ENCODE data around the gene ATP6V0C.
A peak's percentile ranks its signal among the peaks of the same experiment; 100 is the strongest.

Gene ATP6V0C

DNA sequence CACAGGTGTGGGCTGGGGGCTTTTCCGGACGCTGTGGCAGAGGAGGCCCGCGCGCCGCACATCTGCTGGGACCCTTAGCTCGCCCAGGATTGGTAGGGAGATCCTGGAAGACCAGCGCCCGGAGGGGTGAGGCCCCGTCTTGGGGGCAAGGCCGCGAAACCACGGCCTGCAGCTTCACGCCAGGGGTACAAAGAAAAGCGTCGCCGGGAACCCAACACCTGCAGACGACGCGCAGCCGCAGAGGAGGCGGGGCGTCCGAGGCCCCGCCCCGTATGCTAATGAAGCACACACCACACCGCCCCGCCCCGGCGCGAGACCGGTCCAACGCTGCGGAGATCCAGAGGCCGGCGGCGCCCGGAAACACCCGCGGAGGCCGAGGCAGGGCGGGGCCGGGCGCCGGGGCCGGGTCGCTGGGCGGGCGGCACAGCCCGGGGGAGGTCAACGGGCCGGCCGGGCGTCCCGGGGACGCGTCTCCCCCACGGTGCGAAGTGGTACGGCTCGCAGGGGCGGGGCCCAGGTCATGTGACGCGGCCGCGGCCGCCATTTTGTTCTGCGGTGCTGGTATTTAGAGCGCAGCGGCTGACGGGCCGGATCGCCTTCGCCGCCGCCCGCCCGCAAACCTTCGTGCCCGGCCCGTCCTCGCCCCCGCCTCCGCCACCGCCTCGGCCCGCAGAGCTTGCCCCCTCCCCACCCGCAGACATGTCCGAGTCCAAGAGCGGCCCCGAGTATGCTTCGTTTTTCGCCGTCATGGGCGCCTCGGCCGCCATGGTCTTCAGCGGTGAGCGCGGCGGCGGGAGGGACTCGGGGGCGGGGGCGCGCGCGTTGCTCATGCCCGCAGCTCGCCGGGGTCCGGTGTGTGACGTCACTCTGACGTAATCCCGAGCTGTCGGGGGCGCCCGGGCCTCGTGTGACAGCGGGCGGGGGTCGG, at the start of gene ATP6V0C:
ATP6V0C (plus strand) TSS at position 548 of the 928 bp plus-strand sequence; CDS start at position 700, 152 bp downstream.
- peak; percentile 83 for DNase-seq (ENCODE audit: low read depth)

DNA sequence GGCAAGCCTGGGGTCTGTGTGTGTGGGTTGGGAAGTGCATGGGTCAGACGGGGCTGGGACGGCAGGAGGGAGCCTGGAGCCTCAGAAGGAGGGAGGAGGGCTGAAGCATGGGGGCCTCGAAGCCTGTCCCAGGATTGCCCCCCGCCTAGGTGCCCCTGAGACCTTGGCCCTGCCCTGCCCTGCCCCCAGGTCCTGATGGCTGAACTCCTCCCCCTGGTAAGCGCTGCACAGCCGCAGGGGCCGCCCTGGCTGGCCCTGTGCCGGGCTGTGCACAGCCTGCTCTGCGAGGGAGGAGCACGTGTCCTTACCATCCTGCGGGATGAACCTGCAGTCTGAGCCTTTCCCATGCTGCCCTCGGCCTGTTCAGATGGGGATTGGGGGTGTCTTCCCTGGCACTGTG, 49.4 kb upstream of the ATP6V0C start:
- no peak for DNase-seq (ENCODE audit: low read depth)

DNA sequence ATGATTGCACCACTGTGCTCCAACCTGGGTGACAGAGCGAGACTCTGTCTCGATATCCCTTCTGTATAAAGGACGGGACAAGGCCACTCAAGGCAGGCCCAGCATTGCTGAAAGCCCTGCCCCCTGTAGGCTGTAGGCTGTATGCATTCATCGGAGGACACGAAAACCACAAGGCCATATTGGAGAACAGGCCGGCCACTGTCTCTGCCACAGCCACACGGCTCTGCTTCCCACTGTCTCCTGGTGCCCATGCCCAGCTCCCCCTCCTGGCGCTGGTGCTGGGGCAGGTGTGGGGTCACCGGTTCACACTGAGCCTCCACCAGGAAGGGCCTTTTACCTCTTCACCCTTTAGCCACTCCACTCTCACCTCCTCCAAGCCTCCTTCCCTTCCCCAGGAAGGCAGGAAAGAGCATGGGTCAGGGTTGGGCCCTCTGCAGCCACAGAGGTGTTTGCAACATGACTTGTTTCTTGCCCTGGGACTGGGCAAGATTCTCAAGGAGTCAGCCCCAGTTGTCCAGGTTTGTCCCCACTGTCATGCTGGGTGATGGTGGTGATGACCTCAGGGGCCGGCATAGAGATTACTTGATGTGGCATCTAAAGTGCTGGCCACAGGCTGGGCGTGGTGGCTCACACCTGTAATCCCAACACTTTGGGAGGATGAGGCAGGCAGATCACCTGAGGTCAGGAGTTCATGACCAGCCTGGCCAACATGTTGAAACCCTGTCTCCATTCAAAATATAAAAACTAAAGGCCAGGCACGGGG, 47.9 kb upstream of the ATP6V0C start:
- DNase-seq (ENCODE audit: low read depth), result no peak

DNA sequence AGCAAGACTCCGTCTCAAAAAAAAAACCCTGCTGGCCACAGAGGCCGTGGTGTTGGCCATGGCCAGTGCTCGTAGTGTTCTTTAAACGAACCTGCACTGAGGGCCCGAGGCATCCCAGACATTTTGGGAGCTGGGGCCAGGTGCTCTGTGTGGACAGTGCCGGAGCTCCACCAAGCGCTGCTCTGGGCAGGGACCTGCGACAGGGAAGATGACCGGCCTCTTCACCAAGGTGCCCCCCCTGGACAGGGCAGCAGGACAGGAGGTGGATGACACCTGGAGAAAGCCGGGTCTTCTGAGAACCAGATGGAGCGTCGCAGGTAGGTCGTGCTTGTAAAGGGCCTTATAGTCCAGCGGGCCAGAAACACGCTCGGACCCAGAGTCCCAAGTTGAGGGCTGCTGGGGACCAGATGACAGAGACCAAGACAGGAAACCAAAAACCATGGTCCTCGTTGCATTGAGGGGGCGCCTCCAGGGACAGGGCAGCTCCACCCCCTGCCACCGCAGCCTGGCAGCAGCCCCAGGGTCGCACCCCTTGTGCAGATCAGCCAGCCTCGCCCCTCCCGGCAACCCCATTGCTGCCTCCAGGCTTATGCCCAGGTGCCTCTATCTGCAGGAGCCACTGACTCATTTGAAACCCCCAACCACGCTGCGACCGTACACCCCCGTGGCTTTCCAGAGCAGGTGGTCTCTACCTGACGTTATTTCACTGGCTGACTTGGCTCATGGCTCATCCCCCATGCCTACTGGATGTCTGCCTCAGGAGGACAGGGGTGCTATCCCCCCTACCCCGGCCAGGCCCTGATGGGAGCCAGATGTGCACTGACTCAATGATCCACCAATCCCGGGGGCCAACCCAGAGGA, 46.9 kb upstream of the ATP6V0C start:
- no peak for DNase-seq (ENCODE audit: low read depth)

DNA sequence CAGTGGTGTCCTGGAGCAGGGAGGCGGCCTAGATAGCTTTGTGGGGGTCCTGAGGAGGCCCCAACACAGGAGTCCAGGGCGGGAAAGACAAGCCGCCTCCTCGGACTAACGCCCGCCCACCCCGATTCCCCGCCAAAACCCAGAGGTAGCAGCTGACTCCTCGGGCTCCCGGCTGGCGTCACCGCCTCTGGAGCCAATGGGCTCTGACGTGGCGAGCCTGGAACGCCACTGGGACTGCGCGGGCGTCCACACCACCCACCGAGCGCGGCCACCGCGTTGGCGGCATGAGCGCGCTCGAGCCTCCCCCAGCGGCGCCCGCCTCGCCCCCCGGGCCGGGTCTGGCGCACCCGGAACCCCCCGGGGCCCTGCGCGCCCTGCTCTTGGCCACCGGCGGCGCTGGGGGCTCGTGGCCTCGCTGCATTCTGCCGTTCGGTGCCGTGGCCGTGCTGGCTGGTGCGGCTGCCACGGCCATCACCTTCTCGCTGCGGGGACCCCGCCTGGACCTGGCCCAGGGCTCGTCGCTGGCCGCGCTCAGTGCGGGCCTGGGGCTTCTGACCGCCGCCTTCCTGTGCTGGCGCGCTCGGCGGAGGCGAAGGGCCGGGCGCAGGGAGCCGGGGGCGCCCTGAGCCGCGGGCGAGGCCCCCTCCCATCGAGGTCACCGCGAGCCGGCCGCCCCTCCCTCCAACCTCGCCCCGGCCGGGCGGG, 46.1 kb upstream of the ATP6V0C start:
- no peak for DNase-seq (ENCODE audit: low read depth)

DNA sequence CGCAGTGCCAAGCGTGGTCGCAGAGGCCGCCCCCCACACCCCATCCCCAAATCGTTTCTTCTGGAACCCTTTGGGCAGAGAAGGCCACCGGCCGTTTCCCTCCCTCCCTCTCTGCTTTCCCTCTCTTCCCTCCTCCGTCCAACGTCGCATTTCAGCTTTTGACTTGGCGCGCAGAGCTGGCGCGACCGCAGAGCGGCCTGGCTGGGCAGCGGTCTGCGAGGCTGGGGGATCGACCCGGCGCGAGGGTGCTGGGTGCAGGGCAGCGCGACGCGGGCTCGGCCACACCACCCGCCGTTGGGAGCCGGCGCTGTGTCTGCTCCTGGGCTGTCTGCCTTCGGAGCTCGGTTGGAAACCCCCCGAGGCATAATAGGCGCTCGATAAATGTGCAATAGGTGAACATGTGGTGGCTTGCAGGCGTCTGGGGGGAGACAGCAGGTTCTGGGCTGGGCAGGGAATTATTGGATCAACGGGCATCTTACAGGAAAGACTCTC, 45.5 kb upstream of the ATP6V0C start:
- no peak for DNase-seq (ENCODE audit: low read depth)

DNA sequence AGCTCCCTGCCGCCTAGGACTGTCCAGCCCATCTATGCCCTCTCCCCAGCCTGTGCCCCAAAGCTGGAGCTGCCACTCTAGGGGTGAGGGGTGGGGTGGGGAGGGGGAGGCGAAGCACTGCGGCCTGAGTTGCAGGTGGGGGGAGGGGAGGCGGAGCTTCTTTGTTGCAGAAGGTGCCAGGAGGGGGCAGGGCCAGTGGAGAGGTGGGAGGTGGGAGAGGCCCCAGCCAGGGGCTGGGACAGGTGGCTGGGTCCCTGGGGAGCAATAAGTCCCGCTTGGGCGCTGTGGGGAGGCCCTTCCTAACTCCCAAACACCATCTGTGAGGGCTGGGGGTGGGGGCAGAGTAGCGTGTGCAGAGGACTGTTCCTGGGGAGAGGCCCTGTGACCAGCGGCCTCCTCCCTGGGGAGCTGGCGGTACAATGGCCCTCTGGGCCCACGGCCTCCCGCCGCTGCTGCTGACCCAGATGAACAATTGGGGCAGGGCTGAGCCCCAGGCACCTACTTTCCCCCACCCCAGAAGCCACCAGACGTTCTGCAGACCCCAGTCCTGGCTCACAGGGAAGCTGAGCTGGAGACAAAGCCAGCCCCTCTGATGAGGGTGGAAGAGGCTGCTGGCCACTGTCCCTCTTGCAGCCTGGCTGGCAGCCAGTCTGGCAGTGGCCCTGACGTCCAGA, 44.9 kb upstream of the ATP6V0C start:
- no peak for DNase-seq (ENCODE audit: low read depth)

DNA sequence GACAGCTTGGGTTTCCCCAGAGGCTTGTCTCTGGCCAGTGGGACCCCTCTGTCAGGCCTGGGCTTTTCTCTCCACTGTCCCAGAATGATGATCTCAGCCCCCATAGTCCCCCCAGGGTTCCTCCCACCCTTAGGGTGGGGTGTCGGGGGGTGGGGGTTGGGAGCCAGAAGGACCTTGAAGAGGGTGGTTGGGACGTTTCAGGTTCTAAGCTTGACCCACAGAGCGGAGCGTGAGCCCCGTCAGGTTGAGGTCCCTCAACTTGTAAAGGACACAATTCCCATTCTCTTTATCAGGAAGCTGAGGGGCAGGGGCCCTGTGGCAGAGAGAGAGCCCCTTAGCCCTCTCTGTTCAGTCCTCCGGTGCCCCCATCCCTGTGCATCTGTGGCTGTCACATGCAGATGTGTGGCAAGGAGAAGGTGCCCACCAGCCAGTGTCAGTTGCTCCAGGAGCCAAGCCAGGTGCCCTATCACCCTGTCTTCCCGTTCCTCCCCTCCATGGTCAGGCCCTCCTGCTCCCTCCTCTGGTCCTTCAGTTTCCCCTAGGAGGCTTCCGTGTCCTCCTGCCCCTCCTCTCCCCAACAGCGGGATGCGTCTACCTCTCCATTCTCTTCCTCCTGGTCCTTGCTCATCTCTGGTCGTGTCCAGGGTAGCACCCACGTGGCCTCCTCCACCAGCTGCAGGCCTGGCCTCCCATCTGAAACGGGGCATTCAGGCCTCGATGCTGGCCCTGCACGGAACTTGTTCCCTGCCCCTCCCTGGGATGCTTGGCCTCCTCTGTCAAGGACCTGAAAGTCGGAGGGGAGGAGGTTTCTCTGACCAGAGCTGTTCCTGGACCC, 44.1 kb upstream of the ATP6V0C start:
- no peak for DNase-seq (ENCODE audit: low read depth)

DNA sequence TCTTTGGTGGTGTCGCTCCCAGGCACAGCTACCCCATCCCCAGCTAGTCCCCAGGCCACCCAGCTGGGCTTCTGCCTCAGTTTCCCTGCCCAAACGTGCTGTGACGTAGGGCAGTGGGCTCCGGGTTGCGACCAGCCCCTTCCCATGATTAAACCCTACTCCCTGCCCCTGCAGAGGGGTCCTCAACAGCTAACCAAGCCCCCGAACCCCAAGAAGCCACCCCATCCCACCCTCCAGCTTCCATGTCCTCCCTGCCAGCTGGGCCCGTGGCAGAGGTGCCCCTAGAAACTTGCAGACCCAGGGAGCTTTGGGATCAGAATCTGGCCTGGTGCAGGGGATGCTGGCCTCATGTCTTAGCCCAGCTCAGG, 43.5 kb upstream of the ATP6V0C start:
- DNase-seq (ENCODE audit: low read depth), result no peak

DNA sequence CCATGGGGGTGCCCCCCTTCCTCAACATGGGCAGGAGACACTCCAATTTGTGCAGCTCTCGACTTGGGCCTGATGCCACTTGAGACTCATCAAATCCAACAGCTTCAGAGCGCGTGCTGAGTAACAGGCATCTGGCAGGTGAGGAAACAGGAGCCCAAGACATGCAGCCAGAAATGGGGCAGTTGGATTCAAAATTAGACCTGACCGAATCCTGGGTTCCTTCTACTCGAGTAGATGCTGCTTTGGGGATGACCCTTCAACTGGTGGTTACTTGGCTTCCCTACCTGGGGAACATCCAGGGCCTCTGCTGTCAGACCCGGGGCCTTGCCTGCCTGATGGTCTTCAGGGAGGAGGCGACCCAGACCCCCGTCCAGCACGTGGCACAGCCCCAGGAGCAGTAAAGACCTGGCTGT, 43.1 kb upstream of the ATP6V0C start:
- DNase-seq (ENCODE audit: low read depth), result no peak

DNA sequence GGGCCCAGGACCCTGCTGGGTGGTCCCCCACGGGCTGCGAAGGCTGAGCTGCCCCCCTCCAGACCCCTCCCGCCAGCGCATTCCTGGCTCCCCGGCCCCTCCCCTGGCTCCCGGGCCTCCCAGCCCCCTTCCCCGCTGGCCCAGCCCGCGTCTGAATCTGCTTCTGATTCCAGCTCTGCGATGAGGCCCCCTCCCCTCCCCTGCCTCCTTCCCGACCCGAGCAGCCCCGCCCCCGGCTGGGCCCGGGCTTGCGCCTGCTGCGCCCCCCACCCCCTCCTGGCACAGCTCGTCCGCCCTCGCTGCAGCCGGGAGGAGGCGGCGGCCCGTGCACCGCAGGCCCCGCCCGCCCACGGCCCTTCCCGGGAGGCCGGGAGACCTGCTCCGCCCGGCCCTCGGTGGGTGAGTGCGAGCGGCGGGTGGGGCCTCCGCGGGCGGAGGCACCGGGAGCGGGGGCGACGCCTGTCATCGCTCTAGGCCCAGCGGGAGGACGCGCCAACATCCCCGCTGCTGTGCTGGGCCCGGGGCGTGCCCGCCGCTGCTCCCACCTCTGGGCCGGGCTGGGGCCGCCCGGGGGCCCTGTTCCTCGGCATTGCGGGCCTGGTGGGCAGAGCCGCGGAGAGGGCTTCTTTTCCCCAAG, 42.6 kb upstream of the ATP6V0C start, which contains the start of gene NTN3:
NTN3 (plus strand) TSS at position 282 of the 637 bp plus-strand sequence. CDS start 405 bp downstream, outside the sequence.
- DNase-seq (ENCODE audit: low read depth), result no peak

DNA sequence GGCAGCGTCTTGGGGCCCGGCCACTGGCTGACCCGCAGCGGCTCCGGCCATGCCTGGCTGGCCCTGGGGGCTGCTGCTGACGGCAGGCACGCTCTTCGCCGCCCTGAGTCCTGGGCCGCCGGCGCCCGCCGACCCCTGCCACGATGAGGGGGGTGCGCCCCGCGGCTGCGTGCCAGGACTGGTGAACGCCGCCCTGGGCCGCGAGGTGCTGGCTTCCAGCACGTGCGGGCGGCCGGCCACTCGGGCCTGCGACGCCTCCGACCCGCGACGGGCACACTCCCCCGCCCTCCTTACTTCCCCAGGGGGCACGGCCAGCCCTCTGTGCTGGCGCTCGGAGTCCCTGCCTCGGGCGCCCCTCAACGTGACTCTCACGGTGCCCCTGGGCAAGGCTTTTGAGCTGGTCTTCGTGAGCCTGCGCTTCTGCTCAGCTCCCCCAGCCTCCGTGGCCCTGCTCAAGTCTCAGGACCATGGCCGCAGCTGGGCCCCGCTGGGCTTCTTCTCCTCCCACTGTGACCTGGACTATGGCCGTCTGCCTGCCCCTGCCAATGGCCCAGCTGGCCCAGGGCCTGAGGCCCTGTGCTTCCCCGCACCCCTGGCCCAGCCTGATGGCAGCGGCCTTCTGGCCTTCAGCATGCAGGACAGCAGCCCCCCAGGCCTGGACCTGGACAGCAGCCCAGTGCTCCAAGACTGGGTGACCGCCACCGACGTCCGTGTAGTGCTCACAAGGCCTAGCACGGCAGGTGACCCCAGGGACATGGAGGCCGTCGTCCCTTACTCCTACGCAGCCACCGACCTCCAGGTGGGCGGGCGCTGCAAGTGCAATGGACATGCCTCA, 41.9 kb upstream of the ATP6V0C start:
- no peak for DNase-seq (ENCODE audit: low read depth)

DNA sequence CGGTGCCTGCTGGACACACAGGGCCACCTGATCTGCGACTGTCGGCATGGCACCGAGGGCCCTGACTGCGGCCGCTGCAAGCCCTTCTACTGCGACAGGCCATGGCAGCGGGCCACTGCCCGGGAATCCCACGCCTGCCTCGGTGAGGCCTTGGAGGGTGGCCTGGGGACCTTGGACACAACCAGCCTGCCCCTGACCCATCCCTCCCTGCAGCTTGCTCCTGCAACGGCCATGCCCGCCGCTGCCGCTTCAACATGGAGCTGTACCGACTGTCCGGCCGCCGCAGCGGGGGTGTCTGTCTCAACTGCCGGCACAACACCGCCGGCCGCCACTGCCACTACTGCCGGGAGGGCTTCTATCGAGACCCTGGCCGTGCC, 41.3 kb upstream of the ATP6V0C start:
- DNase-seq (ENCODE audit: low read depth), result no peak

DNA sequence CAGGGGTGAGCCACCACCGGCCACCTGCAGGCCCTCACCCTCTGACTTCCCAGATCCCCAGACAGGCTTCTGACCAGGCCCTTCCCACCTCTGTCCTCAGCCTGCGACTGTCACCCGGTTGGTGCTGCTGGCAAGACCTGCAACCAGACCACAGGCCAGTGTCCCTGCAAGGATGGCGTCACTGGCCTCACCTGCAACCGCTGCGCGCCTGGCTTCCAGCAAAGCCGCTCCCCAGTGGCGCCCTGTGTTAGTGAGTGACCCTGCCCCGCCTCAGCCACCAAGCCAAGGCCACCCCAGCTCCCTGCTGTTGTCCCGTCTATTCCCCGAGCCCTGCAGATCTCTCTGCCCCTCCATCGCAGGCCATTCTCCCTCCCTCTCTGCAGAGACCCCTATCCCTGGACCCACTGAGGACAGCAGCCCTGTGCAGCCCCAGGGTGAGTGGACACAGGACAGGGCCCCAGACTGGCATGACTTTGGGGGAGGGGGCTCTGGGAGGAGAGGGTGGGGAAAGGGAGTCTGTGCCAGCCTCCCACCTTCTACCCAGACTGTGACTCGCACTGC, 40.8 kb upstream of the ATP6V0C start:
- no peak for DNase-seq (ENCODE audit: low read depth)

DNA sequence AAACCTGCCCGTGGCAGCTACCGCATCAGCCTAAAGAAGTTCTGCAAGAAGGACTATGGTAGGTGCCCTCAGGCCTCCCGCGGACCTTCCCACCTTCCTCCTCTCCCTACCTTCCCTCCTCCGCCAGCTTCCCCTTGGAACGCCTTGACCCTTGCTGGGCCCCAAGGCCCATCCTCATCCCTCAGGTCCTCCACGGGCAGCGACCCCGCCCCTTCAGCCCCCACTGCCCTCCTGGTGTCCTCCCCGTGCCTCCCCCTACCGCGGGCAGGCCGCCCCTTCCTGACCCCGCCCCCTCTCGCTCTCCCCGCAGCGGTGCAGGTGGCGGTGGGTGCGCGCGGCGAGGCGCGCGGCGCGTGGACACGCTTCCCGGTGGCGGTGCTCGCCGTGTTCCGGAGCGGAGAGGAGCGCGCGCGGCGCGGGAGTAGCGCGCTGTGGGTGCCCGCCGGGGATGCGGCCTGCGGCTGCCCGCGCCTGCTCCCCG, 40.3 kb upstream of the ATP6V0C start:
- no peak for DNase-seq (ENCODE audit: low read depth)

DNA sequence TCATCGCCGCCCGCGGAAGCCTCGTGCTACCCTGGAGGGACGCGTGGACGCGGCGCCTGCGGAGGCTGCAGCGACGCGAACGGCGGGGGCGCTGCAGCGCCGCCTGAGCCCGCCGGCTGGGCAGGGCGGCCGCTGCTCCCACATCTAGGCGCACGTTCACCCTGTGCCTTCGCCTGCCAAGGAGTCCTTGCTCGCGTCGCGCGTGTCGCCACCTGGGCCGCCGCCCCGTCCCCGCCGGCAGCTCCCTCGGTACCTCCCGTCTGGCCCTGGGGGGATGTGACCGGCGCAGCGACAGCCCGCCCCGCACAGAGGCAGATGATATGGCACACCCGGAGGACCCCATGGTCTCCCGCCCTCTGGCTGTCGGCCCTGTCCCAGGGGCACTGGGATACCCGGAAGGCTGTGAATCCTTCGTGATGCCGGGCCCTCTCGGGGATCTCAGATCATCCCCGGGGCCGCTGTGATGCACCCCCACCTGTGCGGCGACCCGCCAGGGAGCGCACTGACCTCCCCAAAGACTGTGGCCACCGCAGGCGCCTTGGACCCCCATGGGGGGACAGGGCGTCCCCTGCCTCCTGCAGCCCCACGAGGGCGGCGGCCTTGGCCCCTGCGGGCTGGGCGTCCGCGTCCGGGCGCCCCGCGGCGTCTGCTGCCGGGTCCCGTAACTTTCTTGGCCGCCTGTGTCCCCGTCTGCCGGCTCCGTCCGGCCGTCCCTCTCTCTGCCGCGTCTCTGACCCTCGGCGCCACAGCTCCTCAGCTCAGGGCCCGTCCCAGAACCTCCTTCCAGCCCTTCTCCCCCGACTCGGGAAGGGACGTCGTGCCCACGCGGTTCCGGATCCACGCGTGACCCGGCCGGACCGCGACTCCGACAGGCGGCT, 39.5 kb upstream of the ATP6V0C start:
- DNase-seq (ENCODE audit: low read depth), result no peak

DNA sequence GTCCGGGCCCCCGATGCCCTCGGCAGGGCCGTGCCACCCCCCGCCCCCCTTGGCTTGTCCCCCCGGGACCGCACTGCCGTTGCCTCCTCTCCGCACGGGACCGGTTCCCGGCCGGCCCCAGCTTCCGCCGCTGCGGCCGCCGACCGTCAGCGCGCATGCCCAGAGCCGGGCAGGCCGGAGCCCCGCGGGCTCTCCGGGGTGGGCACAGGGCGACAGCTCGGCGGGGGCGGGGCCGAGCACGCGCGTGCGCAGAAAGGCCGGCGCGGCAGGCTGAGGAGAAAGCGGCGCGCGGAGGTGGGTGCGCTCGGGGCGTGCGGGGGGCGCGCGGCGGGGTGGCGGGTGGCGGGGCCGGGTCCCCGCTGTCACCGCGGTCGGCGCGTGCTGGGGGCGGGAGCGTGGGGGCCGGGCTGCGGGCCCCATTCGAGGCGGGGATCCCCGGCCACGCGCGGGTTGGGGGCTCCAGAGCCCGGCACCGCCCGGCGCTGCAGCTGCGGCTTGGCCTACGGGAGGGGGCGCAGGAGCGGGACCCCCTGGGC, 38.8 kb upstream of the ATP6V0C start, which contains the start of gene TBC1D24:
TBC1D24 (plus strand) TSS at position 251 of the 536 bp plus-strand sequence. CDS start 21,022 bp downstream, outside the sequence.
- peak; percentile 65 for DNase-seq (ENCODE audit: low read depth)
